Loucy (cell line): Measurements from ENCODE around the gene RAD23B.

Experiments used
- H2AFZ ChIP-seq: fragments of 200-600 bp; sonication (generic); 2 replicates; pipeline ENCODE4 v1.6.0; 2016; ENCODE audit warnings: antibody characterized with exemption, mild to moderate bottlenecking, low read length, moderate library complexity
- H3F3A ChIP-seq: fragments of 200-600 bp; 2 replicates; pipeline ENCODE4 v1.6.0; 2016; ENCODE audit warnings: antibody characterized with exemption, low read depth, mild to moderate bottlenecking
- H3K27me3 ChIP-seq: fragments of 200-600 bp; sonication (generic); 2 replicates; pipeline ENCODE4 v1.6.1; 2014; ENCODE audit warnings: low read length, mild to moderate bottlenecking; ENCODE audit not compliant: insufficient read depth, poor library complexity, severe bottlenecking
- H3K36me3 ChIP-seq: fragments of 200-600 bp; sonication (generic); 2 replicates; pipeline ENCODE4 v1.6.1; 2016; ENCODE audit warnings: low read length; ENCODE audit not compliant: insufficient read depth
- H3K4me1 ChIP-seq: fragments of 200-600 bp; sonication (generic); 2 replicates; pipeline ENCODE4 v1.5.1; 2014; ENCODE audit warnings: low read length, mild to moderate bottlenecking; ENCODE audit not compliant: insufficient read depth, poor library complexity, severe bottlenecking
- H3K4me2 ChIP-seq: fragments of 200-600 bp; sonication (generic); 2 replicates; pipeline ENCODE4 v1.6.0; 2014; ENCODE audit warnings: antibody characterized with exemption, low read length, low read depth, mild to moderate bottlenecking; ENCODE audit not compliant: poor library complexity, severe bottlenecking
- H3K4me3 ChIP-seq: fragments of 200-600 bp; sonication (generic); 2 replicates; pipeline ENCODE4 v1.5.1; 2014; ENCODE audit warnings: low read length, mild to moderate bottlenecking, mixed read lengths; ENCODE audit not compliant: poor library complexity, severe bottlenecking
- H3K79me2 ChIP-seq: fragments of 200-600 bp; sonication (generic); 2 replicates; pipeline ENCODE4 v1.6.1; 2014; ENCODE audit warnings: low read length; ENCODE audit not compliant: insufficient read depth
- H3K9ac ChIP-seq: fragments of 200-600 bp; sonication (generic); 2 replicates; pipeline ENCODE4 v1.6.0; 2014; ENCODE audit warnings: mild to moderate bottlenecking, low read depth, low read length, moderate library complexity; ENCODE audit not compliant: poor library complexity, severe bottlenecking
- H3K9me2 ChIP-seq: fragments of 200-600 bp; sonication (generic); replicated peaks from 2 replicates; pipeline ENCODE4 v1.6.1; 2016; ENCODE audit warnings: low read depth, low read length, mixed read lengths
- H3K9me3 ChIP-seq: fragments of 200-600 bp; sonication (generic); 2 replicates; pipeline ENCODE4 v1.6.1; 2014; ENCODE audit warnings: mild to moderate bottlenecking, antibody characterized with exemption, low read length, low read depth; ENCODE audit not compliant: insufficient read depth
- H4K20me1 ChIP-seq: fragments of 200-600 bp; sonication (generic); 2 replicates; pipeline ENCODE4 v1.6.0; 2014; ENCODE audit warnings: antibody characterized with exemption, low read length, mild to moderate bottlenecking; ENCODE audit not compliant: insufficient read depth, poor library complexity, severe bottlenecking
- CTCF ChIP-seq: fragments of 200-600 bp; sonication (generic); conservative IDR thresholded peaks from 2 replicates; pipeline ENCODE4 v1.5.1; 2014; ENCODE audit warnings: mild to moderate bottlenecking, antibody characterized with exemption, low read length
- EZH2phosphoT487 ChIP-seq: fragments of 200-600 bp; IDR thresholded peaks from 2 replicates; pipeline ENCODE4 v1.6.1; 2018; ENCODE audit warnings: antibody characterized with exemption, mild to moderate bottlenecking, moderate library complexity, borderline replicate concordance

The RAD23B gene

DNA sequence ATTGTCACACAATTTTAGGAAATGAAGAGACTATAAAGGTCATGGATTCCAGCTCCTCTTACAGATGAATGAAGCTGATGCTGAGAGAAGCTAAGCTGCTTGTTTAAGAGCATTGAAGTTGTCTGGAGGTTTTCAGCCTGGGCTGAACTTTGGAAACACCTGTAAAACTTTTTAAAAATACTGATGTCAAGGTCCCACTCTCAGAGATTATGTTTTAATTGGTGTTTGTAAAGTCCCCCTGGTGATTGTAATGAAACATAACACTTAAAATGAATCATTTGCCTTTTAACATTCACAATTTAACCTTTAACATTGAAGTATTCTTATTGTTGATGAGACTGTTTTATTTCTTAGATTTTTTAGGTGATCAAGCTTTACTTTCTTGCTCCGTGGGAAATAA is 16.4 kb downstream of the RAD23B start:
- Histone ChIP-seq H3K79me2 (peaks cover 84% of the 10 kb centered on the region), H3K36me3 (peaks cover 43% of the 10 kb centered on the region), H3K9me3 (no peaks in the 10 kb centered on the region), H3K9ac (no peak overlapping the region), H2AFZ (no peak overlapping the region), H3K4me3 (no peak overlapping the region), H4K20me1 (peaks cover 90% of the 10 kb centered on the region), H3K4me1 (peaks cover 5% of the 10 kb centered on the region), H3K4me2 (no peak overlapping the region), H3F3A (no peaks in the 10 kb centered on the region), H3K27me3 (no peaks in the 10 kb centered on the region), H3K9me2 (no peaks in the 10 kb centered on the region)
- peak; percentile 38 for TF ChIP-seq CTCF
- no peak for TF ChIP-seq EZH2phosphoT487

- Histone ChIP-seq H3K4me1 (peaks cover 11% of the 10 kb centered on the region), H3K9ac (no peak overlapping the region), H3K9me2 (no peaks in the 10 kb centered on the region), H3K9me3 (no peaks in the 10 kb centered on the region), H3F3A (no peaks in the 10 kb centered on the region), H3K36me3 (peaks cover 88% of the 10 kb centered on the region), H2AFZ (no peak overlapping the region), H3K4me3 (no peak overlapping the region), H3K27me3 (no peaks in the 10 kb centered on the region), H3K79me2 (peaks cover 55% of the 10 kb centered on the region), H4K20me1 (peaks cover 88% of the 10 kb centered on the region), H3K4me2 (no peak overlapping the region)
- TF ChIP-seq EZH2phosphoT487 (no peak), CTCF (no peak)
Measured at GRCh38 chr9:107306308-107306707, 23.2 kb downstream of the RAD23B start.

DNA sequence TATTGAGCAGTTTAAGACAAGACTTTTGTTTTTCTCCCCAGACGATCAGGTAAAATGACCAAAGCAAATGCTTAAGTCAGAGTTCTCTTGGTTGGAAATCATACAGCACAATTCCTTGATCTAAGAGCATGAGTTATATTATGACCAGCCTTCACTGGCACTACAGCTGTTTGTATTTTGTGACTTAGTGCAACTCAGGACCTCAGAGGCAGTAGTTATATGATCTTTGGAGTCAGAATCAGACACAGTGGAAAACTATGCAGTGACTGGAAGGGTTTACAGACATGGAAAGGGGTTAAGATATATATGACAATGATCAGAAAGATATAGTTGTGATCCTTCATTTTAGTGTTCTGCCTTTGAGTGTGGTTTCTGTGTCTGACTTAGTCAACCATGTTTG is 24.3 kb downstream of the RAD23B start:
- Histone ChIP-seq H3K36me3 (peaks cover 88% of the 10 kb centered on the region), H3K27me3 (no peaks in the 10 kb centered on the region), H3K4me1 (peaks cover 11% of the 10 kb centered on the region), H4K20me1 (peaks cover 93% of the 10 kb centered on the region), H2AFZ (no peak overlapping the region), H3K9me3 (no peaks in the 10 kb centered on the region), H3K79me2 (peaks cover 56% of the 10 kb centered on the region), H3K4me3 (no peak overlapping the region), H3K9ac (no peak overlapping the region), H3K9me2 (no peaks in the 10 kb centered on the region), H3K4me2 (no peak overlapping the region), H3F3A (no peaks in the 10 kb centered on the region)
- no peak for TF ChIP-seq EZH2phosphoT487
- no peak for TF ChIP-seq CTCF
